ENCODE results near the gene EXT2.

DNA sequence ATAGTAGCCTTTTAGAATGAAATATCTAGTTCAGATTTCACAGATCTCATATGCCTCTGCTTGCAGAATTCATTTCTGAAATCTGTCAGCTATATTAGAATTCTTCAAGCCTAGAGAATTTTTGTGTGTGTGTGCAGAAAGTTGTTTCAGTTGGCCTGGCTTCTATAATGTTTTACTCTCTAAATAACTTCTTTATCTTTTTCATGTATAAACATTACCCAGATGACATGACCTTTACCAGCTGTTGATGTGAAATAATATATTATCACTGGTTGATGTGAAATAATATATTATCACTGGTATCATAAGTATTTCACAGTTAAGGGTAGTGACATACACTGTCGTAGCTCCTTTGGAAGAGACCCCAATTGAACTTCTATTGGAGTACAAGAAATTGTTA is 141.7 kb downstream of the EXT2 start:
- no peak for TF ChIP-seq CTCF (IDR thresholded peaks at IDR 0.05)
- no peak for TF ChIP-seq POLR2A (IDR thresholded peaks at IDR 0.05)
